SIG-M5 treated with dmso at 0.1 percent for 504 hours (cell line): ENCODE data around the gene FKBP10.
"Not testable (repeated sequence)": the region's sequence is repeated elsewhere in the genome, so short reads cannot be mapped to it uniquely, and the experiment has no call there.

Experiments
- DNase-seq: peaks from one replicate; lab custom pipeline; 2025; ENCODE audit not compliant: unreplicated experiment; lab: John Stamatoyannopoulos, UW

FKBP10 gene

DNA sequence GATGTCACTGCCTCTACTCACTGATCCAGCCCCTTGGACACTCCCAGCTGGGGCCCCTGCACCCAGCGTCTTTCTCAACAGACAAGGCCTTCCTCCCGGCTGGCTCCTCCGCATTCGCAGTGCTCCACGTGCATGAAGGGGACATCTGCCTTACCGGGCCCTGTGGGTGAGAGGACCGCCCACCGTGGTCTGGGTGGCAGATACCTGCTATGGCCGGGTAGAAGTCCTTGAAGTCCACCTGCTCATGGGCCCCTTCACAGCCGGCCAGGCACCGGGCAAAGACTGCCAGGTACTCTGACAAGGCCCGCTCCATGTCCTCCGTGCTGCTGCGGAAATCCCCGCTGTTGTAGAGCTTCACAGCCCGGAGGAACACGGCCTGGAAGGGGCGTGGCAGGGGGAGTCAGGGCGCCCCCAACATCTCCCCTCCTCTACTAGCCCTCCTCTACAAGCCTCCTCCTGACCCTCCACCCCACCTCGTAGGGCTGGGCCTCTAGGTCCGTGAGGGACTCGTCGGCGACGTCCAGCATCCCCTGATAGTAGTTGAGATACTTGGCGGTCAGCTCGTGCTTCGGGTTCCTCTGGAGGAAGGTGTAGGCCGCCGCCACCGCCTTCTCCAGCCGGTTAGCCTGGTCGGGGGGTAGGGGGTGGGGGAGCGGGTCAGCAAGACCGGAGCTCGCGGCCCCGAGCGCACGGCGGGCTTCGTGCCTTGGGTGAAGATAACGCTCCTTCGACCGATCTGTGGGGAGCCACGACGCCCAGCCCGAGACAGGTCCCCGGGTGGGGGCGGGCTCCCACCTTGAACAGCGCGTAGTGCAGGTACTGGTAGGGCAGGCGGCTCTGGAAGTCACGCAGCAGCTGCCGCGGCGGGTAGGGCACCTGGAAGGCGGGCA lies 1.9 kb upstream of the FKBP10 start:
- no peak for DNase-seq

DNA sequence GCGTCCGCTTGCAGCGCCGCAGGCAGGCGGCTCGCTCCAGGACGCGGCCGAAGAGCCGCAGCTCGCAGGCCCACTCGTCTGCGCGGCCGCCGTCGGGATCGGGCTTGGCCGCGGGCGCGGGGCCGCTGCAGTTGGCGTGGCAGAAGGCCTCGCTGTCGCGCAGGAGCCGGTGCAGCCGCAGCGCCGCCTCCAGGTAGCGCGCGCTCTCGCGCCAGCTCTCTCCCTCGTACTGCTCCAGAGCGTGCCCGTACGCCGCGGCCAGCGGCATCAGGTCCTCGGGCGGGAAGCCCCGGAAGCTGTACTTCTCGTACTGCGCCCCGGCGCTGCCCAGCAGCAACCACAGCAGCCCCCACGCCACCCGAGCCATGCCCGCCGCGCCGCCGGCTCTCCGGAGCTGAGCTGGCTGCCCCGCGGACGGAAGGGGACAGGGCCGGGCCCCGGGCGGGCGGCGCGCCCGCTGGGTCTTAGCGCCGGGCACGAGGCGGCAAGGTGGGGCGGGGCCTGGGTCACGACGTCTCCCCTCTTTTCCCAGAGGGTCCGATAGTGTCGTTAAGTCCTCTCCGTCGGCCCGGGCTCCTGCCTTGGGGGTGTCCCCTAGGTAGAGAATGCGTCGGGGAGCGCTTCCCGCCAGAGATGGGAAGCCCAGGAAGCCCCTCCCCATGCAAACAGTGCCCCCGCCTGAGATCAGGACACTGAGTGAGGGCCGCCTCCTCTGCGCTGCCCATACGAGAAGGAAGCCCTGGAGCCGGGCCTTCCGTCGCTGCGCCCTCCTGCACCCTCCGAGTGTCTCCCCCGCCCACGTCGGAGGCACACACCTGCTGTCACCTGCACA lies 1.0 kb upstream of the FKBP10 start, which contains the start of gene P3H4:
Gene P3H4 (minus strand): TSS at position 401 of the 832 bp plus-strand sequence. CDS start 34 bp downstream, at position 367.
- peak; percentile 64 for DNase-seq

DNA sequence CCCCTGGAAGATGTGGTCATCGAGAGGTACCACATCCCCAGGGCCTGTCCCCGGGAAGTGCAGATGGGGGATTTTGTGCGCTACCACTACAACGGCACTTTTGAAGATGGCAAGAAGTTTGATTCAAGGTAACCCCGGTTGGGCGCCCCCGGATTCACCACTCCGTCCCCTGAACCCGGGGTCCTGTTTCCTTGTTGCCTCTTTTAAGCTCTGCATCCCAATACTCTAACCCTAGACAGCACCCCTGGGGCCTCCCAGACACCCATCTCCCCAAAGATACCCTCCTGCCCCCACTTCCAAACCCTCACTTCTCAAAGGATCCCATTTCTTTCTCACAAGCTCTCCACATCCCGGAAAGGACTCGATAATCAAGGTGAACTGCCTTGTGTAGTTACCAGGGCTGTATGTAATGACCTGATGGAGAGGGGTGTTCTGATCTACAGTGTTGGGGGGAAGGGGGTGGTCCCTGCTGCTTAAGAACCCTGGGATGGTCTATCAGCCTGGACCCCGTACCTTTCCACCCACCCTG lies 412 bp downstream of the FKBP10 start:
- no peak for DNase-seq

DNA sequence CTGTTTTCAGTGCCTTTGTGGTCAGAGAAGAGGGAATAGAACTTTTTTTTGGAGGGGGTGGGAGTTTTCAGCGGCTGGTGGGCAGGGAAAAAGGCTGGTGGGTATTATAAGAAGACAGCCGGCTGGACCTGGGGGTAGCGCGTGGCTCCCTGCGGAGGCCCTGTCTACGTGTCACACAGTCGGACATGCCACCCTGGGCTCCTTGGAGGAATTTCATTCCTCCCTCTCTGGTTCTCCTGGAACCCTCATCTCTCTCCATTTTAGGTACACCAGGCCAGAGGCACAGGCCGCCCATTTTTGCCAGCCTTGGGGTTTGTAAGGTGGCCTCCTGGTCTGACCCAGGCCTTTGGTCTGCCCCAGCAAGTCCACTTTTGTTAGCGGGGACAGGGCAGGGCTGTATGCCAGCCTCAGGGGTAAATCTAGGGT lies 908 bp downstream of the FKBP10 start:
- DNase-seq, result no peak

DNA sequence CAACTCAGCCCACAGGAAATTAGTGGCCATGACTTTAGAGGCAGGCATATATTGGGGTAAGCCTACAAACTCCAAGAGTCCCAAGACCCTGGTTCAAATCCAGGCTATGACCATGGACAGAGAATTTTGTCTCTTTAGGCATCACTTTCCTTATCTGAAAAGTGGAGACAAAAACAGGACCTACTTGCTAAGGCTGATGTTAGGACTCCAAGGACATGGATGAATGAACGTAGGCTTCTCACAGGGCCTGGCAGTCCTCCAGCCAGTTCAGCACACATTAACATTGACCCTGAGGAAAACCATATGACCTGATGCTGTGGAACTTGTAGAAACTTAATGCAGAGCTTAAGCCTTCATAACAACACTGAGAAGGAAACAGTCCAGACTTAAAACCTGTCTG lies 1.4 kb downstream of the FKBP10 start:
- no peak for DNase-seq

DNA sequence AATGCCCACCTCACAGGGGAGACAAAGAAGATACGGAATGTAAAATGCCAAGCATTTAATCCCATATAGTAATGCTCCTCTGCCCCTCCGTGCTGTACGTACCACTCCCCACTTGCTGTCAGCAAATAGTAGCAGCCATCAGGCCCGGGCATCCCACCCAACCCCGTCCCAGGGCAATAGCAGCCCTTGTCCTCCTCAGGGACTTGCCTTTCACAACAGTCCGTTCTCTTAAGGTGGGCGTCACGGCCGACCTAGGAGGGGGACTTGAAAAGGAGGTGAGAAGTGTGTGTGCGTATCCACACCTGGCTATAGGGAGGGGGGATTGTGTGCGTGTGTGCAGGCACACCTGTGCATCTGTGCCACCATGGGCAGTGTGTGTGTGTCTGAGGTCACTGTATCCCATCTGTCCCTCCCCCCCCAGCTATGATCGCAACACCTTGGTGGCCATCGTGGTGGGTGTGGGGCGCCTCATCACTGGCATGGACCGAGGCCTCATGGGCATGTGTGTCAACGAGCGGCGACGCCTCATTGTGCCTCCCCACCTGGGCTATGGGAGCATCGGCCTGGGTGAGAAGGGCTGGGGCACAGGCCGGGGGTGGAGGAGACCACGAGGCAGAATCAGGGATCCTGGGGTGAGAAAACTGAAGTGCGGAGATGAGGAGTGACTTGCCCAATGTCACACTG lies 4.0 kb downstream of the FKBP10 start:
- no peak for DNase-seq

DNA sequence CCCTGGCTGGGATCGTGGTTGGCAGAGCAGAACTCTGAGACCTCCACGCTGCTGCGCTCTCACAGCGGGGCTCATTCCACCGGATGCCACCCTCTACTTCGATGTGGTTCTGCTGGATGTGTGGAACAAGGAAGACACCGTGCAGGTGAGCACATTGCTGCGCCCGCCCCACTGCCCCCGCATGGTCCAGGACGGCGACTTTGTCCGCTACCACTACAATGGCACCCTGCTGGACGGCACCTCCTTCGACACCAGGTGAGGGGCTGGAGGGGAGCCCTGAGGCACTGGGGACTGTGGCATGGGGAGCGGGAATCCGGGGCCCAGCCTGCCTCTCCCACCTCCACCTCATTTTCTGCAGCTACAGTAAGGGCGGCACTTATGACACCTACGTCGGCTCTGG lies 5.2 kb downstream of the FKBP10 start:
- DNase-seq, result no peak

DNA sequence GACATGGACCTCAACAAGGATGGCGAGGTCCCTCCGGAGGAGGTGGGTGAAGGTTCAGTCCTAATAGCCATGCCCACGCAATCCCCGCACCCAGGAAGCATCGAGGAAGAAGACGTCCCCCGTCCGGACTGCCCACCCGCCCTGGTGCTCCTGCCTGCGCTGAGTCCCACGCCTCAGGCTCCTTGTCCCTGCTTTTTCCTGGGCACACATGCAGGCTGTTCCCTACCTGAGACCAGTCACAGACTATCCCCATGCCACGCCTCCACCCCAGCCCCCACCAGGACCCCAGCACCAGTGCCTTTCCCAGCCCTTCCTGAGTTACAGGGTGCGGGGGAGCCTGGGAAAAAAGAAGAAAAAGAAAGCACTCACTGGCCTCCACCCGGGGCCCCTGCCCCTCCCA lies 9.0 kb downstream of the FKBP10 start:
- DNase-seq, result no peak

DNA sequence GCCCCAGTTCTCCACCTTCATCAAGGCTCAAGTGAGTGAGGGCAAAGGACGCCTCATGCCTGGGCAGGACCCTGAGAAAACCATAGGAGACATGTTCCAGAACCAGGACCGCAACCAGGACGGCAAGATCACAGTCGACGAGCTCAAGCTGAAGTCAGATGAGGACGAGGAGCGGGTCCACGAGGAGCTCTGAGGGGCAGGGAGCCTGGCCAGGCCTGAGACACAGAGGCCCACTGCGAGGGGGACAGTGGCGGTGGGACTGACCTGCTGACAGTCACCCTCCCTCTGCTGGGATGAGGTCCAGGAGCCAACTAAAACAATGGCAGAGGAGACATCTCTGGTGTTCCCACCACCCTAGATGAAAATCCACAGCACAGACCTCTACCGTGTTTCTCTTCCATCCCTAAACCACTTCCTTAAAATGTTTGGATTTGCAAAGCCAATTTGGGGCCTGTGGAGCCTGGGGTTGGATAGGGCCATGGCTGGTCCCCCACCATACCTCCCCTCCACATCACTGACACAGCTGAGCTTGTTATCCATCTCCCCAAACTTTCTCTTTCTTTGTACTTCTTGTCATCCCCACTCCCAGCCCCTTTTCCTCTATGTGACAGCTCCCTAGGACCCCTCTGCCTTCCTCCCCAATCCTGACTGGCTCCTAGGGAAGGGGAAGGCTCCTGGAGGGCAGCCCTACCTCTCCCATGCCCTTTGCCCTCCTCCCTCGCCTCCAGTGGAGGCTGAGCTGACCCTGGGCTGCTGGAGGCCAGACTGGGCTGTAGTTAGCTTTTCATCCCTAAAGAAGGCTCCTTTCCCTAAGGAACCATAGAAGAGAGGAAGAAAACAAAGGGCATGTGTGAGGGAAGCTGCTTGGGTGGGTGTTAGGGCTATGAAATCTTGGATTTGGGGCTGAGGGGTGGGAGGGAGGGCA lies 9.7 kb downstream of the FKBP10 start:
- no peak for DNase-seq

DNA sequence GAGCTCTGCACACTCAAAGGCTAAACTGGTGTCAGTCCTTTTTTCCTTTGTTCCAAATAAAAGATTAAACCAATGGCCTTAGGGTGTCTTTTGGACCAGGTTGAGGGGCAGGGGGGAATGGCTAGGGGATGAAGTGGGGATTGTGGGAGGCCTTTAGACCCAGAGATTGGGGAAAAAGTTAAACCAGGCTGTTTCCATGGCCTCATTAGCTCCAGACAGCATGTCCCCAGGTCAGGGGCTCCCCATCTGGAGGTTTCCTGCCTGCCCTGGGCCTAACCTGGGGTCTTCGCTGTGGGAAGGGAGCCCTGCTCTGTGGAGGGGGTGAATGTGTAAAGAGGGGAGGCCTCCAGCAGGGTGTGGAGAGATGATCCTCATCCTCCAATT lies 10.3 kb downstream of the FKBP10 start:
- DNase-seq, result no peak

DNA sequence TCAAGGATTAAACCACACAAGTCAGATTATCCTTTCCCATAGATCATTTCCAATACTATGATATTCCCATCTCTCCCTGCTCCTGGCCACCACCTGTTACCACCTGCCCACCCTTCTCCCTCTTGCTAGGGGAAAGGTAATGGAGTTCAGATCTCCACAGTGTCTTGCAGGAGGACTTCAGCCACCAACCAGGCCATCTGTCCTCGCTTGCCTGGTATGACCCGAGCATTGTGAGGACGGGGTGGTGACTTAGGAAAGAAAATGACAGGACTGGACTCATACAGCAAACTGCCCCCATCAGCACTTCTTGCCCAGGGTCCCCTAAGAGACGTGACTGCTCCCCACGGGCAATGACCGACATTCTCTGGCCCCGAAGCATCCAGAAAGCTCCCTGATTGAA lies 10.8 kb downstream of the FKBP10 start:
- DNase-seq, result no peak

DNA sequence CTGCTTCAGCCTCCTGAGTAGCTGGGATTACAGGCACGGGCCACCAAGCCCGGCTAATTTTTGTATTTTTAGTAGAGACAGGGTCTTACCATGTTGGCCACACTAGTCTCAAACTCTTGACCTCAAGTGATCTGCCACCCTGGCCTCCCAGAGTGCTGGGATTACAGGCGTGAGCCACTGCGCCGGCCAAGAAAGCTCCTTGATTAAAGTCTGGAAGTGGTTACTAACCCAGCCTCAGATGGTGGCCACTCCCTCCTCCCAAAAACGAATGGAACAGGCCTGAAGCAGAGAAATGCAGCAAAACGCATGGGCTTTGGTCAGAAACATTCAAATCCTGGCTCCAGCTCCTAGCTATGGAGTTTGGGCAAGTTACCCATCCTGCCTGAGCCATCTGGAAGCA lies 11.3 kb downstream of the FKBP10 start:
- DNase-seq, result no peak

DNA sequence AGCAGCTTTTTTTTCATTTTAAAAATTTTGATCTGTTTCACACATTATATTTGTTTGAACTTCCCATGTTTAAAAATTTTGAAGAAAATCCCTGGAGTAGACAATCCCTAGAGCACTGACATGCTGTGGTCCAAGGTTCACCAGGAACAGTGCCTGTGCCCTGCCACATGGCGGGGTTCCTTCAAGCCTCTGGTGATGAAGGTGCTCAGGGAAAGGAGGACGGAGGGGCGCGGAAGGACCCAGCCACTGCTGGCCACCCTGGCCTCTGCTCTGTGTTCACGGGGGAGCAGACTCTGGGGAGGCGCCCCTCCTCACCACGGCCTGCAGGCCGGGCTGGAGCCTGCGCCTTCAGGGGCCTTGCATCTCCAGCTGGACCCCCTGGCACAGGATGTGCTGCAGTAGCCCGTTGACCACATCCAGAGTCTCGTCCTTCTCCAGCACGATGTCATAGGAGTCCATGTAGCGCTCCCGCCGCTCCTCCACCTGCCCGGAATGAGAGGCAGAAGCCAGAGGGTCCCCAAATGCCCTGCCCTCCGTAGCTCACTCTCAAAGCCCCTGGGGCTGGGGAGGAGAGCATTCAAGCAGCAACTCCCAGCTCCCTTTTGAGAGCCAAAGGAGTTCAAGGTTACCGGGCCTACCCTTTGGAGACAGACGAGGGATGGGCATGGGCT lies 12.5 kb downstream of the FKBP10 start:
- DNase-seq, result no peak

DNA sequence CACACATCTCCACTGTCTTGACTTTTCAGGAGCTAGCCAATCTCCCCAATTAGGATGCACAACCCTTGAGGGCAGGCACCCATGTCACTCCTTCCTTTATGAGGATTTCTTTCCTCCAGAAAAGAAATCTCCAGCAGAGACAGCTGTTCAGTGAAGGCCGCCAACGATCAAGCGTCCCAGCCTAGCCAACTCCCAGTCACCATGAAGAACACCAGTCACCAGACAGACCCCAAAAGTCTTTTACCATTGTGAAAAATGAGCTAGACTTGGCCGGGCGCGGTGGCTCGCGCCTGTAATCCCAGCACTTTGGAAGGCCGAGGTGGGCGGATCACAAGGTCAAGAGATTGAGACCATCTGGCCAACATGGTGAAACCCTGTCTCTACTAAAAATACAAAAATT lies 17.2 kb downstream of the FKBP10 start:
- DNase-seq, result not testable (repeated sequence)

DNA sequence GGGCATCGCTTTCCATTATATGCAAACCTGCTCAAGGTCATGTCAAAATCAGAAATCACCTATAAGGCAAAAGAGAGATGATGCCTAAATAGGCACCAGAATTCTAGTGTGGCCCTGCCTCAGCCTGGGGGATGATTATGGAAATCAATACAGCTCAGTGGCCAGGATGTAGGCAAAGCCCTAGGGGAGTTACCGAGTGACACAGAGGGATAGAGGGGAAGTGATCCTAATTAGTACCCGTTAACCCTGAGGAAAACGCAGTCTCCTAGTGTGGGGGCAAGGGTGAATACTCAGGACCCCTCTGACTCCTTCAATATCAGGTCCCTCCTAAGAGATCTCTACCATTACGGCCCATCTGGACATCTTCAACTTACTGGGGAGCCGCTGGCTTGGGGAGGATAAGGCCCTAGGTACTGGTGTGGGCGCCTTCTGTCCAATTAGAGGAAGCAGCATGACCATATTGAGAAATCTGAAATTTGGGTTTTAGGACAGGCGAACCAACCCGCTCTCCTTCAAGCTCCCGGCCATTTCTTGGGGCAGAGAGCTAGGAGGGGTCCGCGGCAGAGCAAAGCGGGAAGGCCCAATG lies 22.5 kb downstream of the FKBP10 start:
- no peak for DNase-seq

DNA sequence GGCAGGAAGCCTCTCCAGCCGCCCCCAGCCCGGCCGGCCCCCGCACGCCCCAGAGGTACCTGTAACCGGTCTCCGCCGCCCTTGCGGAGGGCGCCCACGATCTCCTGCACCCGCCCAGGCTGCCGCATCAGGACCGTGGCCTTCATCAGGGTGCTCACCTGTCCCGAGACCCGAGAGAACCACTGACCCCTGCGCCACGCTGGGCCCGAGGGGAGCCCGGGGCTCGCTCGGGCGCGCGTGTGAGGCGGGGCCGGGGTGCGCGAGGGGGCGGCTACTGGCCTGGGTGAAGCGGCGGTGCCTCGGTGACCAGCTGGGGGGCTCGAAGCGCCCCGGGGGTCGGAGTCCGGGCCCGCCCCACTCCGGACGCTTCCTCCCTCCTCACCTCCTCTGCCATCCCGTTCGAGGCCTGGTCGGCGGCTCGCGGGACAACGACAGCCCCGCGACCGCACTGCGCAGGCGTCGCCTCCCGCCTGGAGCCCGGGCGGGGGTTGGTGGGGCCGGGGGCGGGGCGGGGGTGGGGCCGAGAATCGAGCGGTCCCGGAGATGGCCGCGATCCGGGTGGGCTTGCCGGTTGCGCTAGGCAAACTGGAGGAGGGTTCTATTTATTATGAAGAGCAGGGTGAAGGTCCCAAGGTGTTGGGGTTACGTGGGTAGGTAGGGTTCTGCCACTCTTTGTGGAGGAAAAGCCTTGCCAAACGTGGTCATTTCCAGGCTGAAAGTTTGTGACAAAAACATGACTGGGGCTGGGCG lies 23.2 kb downstream of the FKBP10 start, which contains the start of gene NT5C3B:
Gene NT5C3B (minus strand): TSS at position 433 of the 750 bp plus-strand sequence. CDS start 39 bp downstream, at position 394.
- no peak for DNase-seq

DNA sequence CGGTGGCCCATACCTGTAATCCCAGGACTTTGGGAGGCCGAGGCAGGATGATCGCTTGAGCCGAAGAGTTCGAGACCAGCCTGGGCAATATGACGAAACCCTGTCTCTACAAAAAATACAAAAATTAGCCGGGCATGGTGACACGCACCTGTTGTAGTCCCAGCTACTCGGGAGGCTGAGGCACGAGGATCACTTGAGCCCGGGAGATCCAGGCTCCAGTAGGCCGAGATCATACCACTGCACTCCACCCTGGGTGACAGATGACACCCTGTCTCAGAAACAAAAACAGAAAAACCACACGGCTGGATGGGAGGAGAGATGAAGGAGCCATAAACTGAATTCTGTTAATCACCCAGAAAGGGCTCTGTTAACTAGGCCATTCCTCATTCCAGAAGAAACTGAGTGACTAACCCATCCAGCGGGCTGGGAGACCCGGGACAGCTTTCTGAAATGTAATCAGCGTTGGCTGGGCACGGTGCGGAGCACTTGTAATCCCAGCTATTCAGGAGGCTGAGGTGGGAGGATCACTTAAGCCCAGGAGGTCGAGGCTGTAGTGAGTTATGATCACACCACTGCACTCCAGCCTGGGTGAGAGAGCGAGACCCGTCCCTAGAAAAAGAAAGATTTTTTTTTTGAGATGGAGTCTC lies 23.9 kb downstream of the FKBP10 start:
- no peak for DNase-seq
